HL-60 (cell line): ENCODE measurements around the gene FADS6.

ENCODE experiments used
- POLR2AphosphoS5 ChIP-seq: IDR thresholded peaks from 2 replicates; pipeline ENCODE4 v1.6.1; 2012; ENCODE audit warnings: low read depth
- TF ChIP-seq, protein P1 (sequence below): IDR thresholded peaks from one replicate; pipeline ENCODE4 v1.5.1; 2011; ENCODE audit warnings: low read length, control low read depth, inconsistent platforms; ENCODE audit not compliant: insufficient read depth

DNA sequence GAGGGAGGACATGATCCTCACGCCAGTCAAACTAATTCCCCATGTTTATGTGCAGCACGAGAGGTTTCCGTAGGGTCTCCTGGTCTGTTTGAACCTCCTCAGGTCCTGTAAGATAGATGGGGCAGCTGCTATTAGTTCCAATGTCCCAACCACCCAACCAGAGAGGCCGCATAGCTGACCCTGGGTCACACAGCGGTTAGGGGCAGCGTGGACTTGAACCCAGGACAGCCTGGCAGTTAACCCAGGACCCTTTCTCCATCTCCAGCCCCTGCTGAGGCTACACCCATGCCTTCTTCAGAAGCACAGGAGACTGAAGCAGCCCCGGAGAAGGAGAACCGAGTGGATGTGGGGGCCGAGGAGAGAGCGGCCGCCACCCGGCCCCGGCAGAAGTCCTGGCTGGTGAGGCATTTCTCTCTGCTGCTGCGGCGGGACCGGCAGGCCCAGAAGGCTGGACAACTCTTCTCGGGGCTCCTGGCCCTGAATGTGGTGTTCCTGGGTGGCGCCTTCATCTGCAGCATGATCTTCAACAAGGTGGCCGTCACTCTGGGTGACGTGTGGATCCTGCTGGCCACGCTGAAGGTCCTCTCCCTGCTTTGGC lies 47.8 kb upstream of the FADS6 start:
- TF ChIP-seq POLR2AphosphoS5: no peak
- TF ChIP-seq, protein P1, sequence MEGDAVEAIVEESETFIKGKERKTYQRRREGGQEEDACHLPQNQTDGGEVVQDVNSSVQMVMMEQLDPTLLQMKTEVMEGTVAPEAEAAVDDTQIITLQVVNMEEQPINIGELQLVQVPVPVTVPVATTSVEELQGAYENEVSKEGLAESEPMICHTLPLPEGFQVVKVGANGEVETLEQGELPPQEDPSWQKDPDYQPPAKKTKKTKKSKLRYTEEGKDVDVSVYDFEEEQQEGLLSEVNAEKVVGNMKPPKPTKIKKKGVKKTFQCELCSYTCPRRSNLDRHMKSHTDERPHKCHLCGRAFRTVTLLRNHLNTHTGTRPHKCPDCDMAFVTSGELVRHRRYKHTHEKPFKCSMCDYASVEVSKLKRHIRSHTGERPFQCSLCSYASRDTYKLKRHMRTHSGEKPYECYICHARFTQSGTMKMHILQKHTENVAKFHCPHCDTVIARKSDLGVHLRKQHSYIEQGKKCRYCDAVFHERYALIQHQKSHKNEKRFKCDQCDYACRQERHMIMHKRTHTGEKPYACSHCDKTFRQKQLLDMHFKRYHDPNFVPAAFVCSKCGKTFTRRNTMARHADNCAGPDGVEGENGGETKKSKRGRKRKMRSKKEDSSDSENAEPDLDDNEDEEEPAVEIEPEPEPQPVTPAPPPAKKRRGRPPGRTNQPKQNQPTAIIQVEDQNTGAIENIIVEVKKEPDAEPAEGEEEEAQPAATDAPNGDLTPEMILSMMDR: no peak
